Ovary (tissue), 3 donors: ENCODE data around the gene BAG5.

ENCODE experiments used
- EP300 ChIP-seq: sonication (generic); formaldehyde crosslinking; IDR thresholded peaks from one replicate; pipeline ENCODE4 v1.6.1; 2017; ENCODE audit warnings: antibody characterized with exemption
- POLR2A ChIP-seq: fragments of 450-650 bp; IDR thresholded peaks from one replicate; pipeline ENCODE4 v1.6.1; 2017; ENCODE audit warnings: antibody characterized with exemption, mild to moderate bottlenecking, moderate library complexity
- TF ChIP-seq, protein P1 (sequence below), 3 donors: fragments of 450-650 bp in 2 of 3; fragments of 200-600 bp in 1 of 3; IDR thresholded peaks; one replicate each; pipeline versions ENCODE4 v1.5.1 to v1.8.0; 2016 to 2022; ENCODE audit warnings: antibody characterized with exemption in 3 of 3, mild to moderate bottlenecking in 1 of 3
- donor health status: DM: no; HTN: no; CAD: no.

DNA sequence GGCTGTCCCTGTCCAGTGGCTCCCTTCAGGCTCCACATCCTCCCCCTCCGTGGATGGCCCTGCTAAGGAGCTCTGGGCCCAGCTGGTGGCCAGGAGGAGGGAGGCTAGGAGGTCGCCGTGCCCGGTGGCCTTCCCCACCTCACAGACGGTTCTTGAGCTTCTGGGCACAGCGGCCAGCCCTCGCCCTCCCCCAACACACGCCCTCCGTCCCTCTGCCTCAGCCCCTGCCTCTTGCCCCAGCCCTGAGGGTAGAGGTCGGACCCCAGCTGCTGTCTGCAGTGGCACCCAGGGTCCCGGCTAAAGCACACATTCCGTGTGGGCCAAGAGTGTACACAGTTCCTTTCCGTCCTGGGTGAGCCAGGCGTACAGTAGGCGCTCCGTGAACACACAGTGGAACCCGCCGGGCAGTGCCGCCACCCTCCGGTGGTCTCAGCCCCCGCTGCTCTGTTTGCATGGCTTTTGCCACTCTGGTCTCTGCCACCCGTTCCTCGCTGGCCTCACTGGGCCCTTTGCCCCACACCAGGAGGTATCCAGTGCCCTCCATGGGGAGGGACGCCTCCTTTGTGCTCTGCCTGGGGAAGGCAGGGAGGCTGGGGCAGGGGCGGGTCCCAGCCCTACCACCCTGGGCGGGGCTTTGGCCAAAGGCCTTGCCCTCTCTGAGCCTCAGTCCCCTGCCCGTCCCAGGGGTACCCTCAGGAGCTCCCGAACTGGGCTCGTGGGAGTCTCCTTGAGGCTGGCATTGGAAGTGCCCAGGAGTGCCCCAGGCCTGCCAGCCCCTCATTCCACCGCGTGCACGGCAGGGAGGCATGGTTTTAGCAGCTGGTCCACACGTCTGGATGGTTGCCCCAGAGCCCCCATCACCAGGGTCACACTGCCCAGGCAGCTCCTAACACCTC lies 20.5 kb downstream of the BAG5 start:
- TF ChIP-seq, protein P1, sequence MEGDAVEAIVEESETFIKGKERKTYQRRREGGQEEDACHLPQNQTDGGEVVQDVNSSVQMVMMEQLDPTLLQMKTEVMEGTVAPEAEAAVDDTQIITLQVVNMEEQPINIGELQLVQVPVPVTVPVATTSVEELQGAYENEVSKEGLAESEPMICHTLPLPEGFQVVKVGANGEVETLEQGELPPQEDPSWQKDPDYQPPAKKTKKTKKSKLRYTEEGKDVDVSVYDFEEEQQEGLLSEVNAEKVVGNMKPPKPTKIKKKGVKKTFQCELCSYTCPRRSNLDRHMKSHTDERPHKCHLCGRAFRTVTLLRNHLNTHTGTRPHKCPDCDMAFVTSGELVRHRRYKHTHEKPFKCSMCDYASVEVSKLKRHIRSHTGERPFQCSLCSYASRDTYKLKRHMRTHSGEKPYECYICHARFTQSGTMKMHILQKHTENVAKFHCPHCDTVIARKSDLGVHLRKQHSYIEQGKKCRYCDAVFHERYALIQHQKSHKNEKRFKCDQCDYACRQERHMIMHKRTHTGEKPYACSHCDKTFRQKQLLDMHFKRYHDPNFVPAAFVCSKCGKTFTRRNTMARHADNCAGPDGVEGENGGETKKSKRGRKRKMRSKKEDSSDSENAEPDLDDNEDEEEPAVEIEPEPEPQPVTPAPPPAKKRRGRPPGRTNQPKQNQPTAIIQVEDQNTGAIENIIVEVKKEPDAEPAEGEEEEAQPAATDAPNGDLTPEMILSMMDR (IDR thresholded peaks at IDR 0.05), result no peak
- no peak for TF ChIP-seq EP300
- no peak for TF ChIP-seq POLR2A
